Ureter (tissue), 1 donor: Measurements from ENCODE around the gene PPM1H. TPM values are rescaled to one million over a fixed set of nuclear protein-coding genes. Genes with fewer than 3 reads are reported as not detected.
"Not testable (repeated sequence)": the region's sequence is repeated elsewhere in the genome, so short reads cannot be mapped to it uniquely, and the experiment has no call there.

Source experiments
- DNase-seq: peaks from one replicate; pipeline ENCODE4 v3.0.0-alpha.2; 2020; ENCODE audit warnings: low spot score
- total RNA-seq: library from RNA; stranded (reverse); gene quantifications from one replicate; pipeline ENCODE4 v1.2.4, GENCODE V29; 2023
- donor health status: DM: yes; HTN: yes; CAD: no.

The PPM1H gene
- total RNA-seq, 1 donor from 2014 or later: 16.2 TPM

GRCh38 chr12:62947364-62947763 lies 12.4 kb upstream of the PPM1H start:
- DNase-seq: no peak

- no peak for DNase-seq
Observed at GRCh38 chr12:62943779-62944395, 8.9 kb upstream of the PPM1H start.

GRCh38 chr12:62942316-62942715 lies 7.4 kb upstream of the PPM1H start:
- DNase-seq: not testable (repeated sequence)

GRCh38 chr12:62934239-62934798 lies 631 bp downstream of the PPM1H start:
- no peak for DNase-seq

GRCh38 chr12:62933602-62934238 lies 1.2 kb downstream of the PPM1H start:
- DNase-seq: no peak

- DNase-seq: no peak
Observed at GRCh38 chr12:62933220-62933601, 1.7 kb downstream of the PPM1H start.

- no peak for DNase-seq
Observed at GRCh38 chr12:62931477-62931876, 3.5 kb downstream of the PPM1H start.

- no peak for DNase-seq
Observed at GRCh38 chr12:62930546-62931425, 4.2 kb downstream of the PPM1H start.

- DNase-seq: no peak
Observed at GRCh38 chr12:62928632-62929031, 6.3 kb downstream of the PPM1H start.

- no peak for DNase-seq
Observed at GRCh38 chr12:62925680-62926079, 9.3 kb downstream of the PPM1H start.

- no peak for DNase-seq
Observed at GRCh38 chr12:62924084-62924483, 10.9 kb downstream of the PPM1H start.

- DNase-seq: no peak
Observed at GRCh38 chr12:62922539-62922938, 12.4 kb downstream of the PPM1H start.

- no peak for DNase-seq
Observed at GRCh38 chr12:62919838-62920237, 15.1 kb downstream of the PPM1H start.

- no peak for DNase-seq
Observed at GRCh38 chr12:62917926-62918325, 17.0 kb downstream of the PPM1H start.

- DNase-seq: no peak
Observed at GRCh38 chr12:62916632-62917425, 18.1 kb downstream of the PPM1H start.

GRCh38 chr12:62915204-62915529 lies 19.8 kb downstream of the PPM1H start:
- no peak for DNase-seq

- DNase-seq: no peak
Observed at GRCh38 chr12:62914443-62915203, 20.3 kb downstream of the PPM1H start.

- DNase-seq: no peak
Observed at GRCh38 chr12:62913380-62913779, 21.6 kb downstream of the PPM1H start.

GRCh38 chr12:62912644-62913043 lies 22.3 kb downstream of the PPM1H start:
- no peak for DNase-seq

GRCh38 chr12:62911286-62911685 lies 23.7 kb downstream of the PPM1H start:
- no peak for DNase-seq

GRCh38 chr12:62910549-62911169 lies 24.3 kb downstream of the PPM1H start:
- no peak for DNase-seq
